NCI-H187 (cell line): ENCODE data around the gene NR1D1.
A peak's percentile ranks its signal among the peaks of the same experiment; 100 is the strongest.
"Not testable (repeated sequence)": the region's sequence is repeated elsewhere in the genome, so short reads cannot be mapped to it uniquely, and the experiment has no call there.

Experiments
- DNase-seq, 2 experiments: peaks; one replicate each; lab custom pipeline; 2025; lab: John Stamatoyannopoulos, UW

The NR1D1 gene

DNA sequence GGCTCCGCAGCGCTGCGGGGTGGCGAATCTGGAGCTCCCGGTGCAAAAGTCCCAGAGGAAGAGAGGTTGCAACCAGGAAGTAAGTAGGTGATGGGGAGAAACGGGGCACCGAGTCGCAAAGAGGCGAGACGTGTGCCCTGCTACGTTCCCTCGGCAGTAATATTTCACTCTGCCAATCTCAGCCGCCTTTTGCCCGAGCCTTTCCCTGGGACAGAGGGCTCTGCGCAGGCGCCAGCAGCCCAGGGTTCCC is at the start of gene NR1D1:
TSS of gene NR1D1 (minus strand) at position 171 of the 250 bp plus-strand sequence. CDS start 495 bp downstream, outside the sequence.
- no peak for DNase-seq

DNA sequence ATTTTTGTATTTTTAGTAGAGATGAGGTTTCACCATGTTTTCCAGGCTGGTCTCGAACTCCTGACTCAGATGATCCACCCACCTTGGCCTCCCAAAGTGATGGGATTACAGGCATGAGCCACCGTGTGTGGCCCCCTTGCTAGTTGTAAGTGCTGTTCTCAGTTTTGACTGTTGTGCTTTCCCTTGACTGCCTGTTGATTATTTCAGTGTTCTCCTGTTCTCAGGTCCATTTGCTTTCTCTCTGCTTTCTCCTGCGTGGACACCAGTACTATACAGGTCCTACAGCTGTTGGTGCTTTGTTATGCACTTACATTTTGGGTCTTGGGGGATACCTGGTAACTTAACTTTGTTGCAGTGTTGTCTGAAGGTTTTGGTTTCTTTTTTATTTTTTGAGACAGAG is 48.1 kb upstream of the NR1D1 start:
- DNase-seq = no peak

DNA sequence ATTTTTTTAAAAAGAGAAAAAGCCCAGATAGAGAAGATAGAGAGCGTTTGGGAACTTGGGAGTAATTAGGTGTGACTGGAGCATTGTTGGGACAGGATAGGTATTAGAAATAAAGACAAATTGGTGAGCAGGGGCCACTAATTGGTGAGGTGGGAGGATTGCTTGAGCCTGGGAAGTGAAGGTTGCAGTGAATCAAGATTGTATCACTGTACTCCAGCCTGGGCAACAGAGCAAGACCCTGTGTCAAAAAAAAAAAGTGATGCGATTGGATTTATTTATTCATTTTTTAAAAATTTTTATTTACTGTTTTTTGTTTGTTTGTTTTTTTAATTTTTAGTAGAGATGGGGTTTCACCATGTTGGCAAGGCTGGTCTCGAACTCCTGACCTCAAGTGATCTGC is 45.1 kb upstream of the NR1D1 start:
- DNase-seq = no peak

DNA sequence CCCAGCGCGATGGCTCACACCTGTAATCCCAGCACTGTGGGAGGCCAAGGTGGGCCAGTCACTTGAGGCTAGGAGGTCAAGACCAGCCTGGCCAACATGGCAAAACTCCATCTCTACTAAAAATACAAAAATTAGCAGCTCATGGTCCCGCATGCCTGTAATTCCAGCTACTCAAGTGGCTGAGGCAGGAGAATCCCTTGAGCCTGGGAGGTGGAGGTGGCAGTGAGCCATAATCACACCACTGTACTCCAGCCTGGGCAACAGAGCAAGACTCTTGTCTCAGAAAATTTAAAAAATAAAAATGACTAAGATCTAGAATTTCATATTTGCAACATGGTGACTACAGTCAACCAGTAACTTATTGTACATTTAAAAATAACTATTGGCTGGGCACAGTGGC is 42.8 kb upstream of the NR1D1 start:
- DNase-seq = not testable (repeated sequence)

DNA sequence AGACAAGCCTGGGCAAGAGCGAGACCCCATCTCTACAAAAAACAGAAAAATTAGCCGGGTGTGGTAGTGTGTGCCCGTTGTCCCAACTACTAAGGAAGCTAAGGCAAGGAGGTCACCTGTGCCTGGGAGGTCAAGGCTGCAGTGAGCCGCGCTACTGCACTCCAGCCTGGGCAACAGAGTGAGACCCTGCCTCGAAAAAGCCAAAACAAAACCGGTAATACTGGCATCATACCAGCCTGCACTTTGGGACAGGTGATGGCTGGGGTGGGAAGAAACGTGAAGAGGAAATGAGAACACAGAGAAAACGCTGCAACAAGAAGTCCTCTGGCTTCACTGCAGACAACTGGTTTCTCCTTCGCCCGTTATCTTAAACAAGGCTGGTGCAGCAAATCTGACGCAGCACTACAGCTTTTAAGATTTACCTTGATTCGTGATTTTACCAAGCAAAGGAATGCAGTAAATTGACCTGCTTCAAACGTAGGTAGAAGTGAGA is 39.2 kb upstream of the NR1D1 start:
- DNase-seq = no peak

DNA sequence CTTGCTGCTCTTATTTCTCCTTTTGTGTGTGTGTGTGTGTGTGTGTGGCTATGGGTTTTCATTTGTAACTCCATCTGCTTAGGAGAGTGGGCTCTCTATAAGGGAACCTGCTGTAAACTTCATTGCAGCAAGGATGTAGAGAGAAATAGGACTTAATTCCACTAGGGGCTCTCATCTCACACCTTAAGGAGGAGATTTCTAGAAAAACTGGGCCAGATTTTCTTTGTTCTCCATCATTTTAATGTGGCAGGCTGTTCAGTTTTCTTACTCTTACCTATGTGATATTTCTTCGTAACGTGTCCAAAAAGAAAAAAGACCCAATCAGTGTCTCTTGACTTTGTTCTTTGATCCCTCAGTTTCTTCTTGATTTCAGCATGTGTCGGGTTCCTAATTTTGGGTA is 35.4 kb upstream of the NR1D1 start:
- DNase-seq = no peak

DNA sequence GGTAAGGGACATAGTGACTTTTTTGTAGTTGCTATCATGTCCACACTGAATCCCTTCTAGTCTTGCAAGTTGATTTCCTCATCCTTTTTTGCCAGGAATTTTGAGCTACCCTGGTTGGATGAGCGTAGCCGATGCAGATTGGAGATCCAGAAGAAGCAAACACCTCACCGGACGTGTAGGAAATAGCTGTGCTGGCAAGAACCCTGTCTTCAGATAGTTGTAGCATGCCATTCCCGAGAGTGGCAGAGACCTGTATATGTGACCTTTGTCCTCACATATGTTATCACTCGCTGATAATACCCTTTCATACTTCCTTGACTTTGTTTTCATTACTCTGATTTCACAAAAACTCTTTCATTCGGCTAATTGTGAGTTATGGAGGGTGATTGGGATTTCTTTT is 33.8 kb upstream of the NR1D1 start:
- no peak for DNase-seq

DNA sequence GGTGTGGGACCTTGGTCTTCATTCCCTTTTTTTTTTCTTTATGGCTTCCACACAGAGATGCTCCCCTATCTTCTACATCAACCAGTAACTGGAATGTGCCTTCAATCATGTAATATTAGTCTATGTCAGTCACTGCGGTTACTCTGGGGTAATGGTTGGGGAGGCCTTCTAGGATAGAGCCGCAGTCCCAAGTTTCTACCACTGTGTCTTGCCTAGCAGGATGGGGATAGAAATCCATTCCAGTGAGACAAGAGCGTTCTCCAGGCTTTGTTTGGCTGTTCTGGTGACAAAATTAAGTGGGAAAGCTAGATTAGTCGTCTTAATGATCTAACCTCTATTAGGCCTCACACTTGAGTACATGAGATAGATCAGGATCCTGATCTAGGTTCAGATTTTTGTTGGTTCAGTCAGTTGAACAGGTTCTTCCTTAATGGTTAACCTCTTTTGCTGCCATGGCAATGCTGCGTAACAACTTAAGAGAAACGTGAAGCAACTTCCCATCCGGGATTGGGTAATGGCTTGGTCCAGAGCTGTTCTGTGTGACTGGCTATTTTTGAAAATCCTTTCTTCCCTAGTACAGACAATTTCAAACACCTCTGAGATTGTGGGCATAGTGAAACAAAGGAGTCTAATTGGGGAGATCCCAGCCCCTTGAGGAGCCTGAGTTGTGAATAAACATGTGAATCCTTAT is 30.1 kb upstream of the NR1D1 start:
- DNase-seq = no peak

DNA sequence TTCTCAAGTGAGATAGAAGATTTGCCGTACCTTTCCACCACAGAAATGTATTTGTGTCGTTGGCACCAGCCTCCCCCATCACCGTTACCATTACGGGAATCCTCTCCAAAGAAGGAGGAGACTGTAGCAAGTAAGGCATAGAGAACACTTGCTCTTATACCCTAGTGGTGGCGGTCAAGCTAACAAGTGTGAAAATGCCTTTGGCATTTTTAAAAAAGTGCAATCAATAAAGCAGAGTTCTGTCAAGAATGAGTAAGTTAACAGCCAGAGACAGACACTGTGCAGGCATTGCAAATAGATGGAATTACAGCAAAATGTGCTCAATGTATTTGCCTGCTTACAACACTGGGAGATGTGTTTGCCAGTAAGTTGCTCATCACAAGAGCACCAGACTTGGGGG is 29.1 kb upstream of the NR1D1 start:
- DNase-seq = no peak

DNA sequence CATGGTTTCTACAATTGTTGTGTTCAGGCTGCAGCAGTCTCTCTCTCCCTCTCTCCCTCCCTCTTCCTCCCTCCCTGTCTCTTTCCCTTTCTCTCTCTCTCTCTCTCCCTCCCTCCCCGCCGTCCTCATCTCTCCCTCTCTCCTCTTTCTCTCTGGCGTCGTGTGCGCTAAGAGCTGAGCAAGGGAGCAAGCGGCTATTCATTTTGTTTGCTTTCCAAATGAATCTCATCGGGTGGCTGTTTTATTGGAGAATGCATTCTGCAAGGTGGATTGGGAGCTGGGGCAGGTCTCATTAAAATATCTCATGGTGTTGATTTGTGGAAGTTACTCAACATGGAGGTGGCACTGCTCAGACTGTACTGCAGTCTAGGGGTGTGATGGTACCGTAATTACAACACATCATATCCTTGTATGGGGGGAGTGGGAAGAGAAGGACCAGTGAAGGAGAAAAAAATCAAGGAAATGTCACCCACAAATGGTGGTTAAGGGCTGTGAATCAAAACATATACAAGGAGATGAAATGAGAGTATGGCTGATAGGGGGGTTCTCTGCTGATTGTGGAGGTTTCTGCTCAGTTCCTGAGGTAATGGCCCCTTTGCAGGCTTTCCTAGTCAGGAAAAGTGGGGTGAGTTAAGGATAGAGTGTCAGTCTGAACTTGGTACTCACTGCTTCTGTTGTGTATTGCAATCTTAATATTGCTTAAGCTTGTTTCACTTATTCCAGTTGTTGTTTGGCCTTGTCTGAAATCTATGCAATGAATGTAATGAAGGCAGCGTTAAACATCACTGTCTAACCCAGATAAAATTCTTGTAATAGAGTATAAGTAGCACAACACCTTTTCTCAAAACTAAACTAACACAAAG is 24.1 kb upstream of the NR1D1 start:
- DNase-seq = no peak

DNA sequence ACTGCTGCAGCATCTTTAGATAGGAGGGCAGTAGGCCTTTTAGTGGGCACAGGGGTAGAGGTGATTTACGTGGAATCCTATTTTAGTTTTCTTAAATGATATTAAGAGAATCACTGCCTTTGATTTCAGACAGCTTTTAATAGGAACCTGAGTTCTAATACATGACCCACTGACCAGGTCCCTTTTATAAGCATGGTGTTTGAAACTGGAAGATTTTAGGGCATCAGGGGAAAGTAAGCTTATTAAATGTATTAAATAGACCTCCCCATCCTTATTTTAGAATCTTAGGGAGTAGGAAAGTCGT is 23.4 kb upstream of the NR1D1 start:
- DNase-seq = no peak

DNA sequence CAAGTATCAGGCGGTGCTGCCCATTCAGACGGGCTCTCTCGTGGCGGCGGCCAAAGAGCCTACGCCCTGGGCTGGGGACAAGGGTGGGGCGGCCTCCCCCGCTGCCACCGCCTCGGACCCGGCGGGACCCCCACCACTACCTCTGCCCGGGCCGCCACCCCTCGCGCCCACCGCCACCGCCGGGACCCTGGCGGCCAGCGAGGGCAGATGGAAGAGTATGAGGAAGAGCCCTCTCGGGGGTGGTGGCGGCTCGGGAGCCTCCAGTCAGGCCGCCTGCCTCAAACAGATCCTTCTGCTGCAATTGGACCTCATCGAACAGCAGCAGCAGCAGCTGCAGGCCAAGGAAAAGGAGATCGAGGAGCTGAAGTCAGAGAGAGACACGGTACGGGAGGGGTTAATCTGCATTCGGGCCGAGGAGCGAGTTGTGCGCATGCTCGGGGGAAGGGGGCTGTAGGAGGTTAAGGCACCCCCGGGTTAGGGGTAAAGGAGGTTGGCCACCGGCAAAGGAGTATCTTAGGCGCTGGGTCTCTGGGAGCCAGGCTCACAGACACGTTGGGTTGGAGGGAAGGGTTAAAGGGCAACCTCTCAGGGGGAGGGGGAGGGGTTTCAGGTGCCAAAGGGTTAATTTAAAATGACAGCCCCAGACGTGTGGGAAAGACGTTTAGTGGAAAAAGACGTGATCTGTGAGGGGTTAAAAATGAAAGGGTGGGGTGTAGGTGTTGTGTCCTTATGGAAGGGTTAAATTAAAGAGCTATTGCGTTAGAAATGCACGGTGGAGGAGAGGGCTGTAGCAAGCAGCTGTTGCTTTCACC is 22.8 kb upstream of the NR1D1 start:
- peak; percentile 28 to 54 for DNase-seq

DNA sequence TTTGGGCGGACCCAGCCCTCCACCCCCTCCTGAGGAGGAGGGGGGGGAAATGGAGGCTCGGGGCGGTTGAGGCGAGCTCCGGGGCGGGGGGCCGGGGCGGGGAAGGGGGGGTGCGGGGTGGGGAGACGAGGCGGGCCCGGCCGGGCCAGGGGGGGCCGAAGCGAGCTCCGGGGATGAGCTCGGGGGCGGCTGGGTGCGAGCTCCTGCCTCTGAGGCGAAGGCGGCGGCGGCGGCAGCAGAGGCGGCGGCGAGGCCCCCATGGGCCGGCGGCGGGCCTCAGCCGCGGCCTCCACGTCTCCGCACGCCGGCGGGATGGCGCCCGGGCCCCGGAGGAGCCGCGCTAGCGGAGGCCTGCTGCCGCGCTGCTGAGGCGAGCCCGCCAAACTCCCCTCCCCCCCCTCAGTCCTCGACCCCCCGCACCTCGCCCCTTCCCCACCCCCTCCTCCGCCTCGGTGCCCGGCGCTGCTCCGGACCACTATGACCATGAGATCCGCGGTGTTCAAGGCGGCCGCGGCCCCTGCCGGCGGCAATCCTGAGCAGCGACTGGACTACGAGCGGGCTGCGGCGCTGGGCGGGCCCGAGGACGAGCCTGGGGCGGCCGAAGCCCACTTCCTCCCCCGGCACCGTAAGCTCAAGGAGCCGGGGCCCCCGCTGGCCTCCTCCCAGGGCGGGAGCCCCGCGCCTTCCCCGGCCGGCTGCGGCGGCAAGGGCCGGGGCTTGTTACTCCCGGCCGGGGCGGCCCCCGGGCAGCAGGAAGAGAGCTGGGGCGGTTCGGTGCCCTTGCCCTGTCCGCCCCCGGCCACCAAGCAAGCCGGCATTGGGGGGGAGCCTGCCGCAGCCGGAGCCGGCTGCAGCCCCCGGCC is 22.0 kb upstream of the NR1D1 start:
- no peak for DNase-seq

DNA sequence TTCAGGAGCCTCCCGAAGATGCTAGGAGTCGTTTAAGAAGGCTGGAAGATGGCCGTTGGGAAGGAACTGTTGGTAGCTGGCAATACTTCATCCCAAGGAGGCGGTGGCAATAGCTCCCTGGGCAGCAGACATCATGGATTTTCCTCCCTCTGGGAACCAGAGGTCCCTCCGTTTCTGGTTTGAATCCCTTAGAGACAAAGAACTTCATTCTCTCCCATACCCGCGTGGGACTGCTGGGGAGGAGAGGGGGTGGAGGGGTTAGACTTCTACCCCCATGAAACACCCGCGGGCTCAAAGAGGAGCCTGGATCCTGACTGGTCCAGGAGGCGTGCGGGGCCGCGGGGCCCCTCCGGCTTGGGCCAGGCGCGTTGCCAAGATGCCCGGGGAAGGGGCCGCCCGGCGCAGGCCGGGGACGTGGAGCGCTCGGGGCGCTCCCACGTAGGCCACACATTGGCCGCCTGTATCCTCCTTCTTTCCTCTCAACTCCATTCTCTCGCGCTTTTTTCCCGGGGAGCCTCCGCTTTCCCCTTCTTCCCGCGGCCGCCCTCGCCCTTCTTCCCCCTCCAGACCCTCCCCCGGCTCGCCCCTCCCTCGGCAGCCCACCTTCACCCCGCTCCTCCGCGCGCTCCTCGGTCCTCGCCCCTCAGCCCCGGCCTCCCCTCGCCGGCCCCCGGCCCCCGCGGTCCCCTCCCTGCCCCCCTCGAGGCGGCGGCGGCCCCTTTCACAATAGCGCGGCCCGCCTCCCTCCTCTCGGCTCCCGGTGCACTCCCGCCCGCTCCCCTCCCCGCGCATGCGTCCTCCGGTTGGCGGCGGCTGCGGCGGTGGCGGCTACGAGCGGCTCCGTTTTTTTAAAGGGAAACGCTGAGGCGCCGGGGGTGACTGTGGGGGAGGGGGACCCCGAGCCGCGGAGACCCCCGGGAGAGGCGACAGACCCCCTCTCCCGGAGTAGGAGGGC is 21.1 kb upstream of the NR1D1 start, which contains the start of gene MSL1:
TSS of gene MSL1 (plus strand) at position 791 of the 955 bp plus-strand sequence. CDS start 642 bp downstream, outside the sequence.
- peak in 1 of 2 experiments; percentile 62 for DNase-seq

DNA sequence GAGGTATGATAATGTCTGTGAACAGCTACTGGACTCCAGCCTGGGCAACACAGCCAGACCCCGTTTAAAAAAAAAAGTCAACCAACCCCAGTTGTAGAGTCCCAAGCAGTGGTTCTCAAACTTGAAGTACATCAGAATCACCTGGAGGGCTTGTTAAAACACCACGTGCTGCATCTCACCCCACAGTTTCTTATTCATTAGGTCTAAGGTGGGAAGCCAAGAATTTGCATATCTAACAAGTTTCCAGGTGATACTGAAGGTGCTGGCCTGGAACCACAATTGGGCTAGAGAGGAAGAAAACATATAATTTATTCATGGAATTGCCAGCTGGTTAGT is 14.7 kb upstream of the NR1D1 start:
- no peak for DNase-seq

DNA sequence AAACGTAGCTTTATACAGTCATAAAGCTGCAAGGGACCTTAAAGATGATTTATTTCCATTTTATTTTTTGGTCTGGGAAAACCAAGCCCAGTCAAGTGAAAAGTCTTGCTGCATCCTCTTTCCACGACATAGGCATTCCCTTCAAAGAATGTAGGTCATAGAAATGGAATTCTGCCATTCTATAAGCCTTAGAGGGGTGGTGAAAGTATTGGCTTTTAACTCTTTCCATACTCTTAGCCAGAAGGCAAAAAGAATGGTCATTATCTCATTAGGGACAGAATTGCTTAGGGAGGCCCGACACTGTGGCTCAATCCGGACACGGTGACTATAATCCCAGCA is 13.5 kb upstream of the NR1D1 start:
- DNase-seq = no peak

DNA sequence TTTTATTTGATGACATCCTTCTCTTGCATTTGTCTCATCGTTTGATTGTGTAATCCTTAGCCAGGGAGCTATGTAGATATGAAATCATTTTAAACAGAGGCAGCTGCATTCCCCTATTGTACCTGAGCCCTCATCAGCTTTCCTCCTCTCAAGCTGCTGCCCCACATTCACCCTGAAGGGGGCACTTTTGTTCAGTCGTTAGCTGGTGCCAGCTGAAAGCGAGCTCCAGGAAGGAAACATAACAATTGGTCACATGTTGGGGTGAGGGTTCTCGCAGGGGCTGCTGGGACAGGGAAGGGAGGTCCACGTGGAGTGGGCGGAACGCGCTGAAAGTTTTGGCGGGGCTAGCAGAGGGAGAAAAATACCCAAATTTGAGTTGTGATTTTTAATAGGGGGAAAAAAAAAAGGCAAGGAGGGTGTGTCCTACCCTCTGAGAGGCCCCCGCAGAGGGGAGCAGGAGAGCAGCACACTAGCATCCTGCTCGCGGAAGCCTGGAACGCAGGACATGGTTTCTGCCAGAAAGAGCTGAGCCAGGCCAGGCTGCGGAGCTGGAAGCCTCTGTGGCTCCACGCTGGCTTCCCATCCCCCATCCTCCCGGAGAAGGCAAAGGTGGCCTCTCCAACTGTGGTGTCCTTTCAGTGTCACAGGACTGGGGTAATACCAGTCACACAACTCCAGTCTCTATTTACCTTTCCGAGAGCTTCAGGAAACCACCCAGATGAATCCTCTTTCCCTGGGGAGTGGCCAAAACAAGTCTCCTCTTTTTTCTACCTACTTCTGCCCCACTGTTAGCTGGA is 12.9 kb upstream of the NR1D1 start:
- peak; percentile 73 to 86 for DNase-seq

DNA sequence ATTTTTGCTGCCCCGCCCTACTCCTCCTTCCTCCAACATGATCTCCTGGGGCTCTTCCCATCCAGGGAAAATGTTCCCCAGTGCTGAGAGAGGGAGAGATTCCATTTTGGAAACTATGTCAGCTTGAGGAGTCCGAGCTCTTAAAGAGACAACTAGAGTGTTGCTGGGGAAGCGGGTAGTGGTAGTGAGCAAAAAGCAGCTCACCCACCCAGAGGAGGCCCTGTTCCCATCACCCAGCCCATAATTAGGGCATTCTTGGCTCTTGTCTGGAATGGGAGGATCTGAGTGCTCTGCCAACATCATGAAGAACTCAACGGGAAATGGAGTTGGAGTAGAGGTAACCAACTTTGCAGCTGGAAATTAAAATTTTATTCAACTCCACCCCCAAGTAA is 12.3 kb upstream of the NR1D1 start:
- no peak for DNase-seq

DNA sequence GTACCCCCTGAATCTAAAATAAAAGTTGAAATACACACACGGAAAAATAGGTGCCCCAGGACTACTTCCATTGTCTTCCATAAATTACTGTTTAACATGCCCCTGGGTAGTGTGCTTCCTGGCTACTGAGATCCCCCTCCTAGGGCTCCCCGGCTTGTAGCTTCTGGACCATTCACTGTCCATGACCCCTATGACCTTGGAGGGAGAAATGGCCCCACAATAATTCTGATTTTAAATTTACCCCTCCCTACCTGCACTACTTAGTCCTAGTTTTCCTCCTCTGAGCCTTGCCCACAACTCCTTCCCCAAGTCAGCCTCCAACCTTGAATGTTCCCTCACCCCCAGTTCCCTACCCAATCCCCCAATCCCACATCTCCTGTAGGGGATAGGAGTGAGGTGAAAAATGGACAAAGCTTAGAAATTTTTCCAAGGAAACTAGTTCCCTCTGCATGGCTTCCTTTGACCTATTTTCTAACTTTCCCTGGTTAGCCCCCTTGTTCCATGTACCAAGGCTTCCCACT is 11.9 kb upstream of the NR1D1 start:
- no peak for DNase-seq
